GM23338 (cell line): Measurements from ENCODE around the gene XXYLT1. TPM values are rescaled to one million over a fixed set of nuclear protein-coding genes. Genes with fewer than 3 reads are reported as not detected.

Source experiments
- ATAC-seq: fragments of 200-7000 bp; cut with Tn5 transposase; 3 replicates; pipeline ENCODE4 v1.9.1; 2020
- DNase-seq: peaks from one replicate; pipeline ENCODE4 v3.0.0-alpha.2; 2015; ENCODE audit warnings: low spot score
- H2AFZ ChIP-seq: fragments of 200-600 bp; sonication (generic); 2 replicates; pipeline ENCODE4 v1.8.0; 2016; ENCODE audit warnings: antibody characterized with exemption, mild to moderate bottlenecking, moderate library complexity
- H3F3A ChIP-seq: fragments of 200-600 bp; sonication (generic); replicated peaks from 2 replicates; pipeline ENCODE4 v1.8.0; 2017; ENCODE audit warnings: antibody characterized with exemption, mixed run types, low read depth
- H3K27ac ChIP-seq: fragments of 200-600 bp; sonication (generic); 2 replicates; pipeline ENCODE4 v1.6.1; 2016; ENCODE audit warnings: low read depth
- H3K27me3 ChIP-seq: fragments of 200-600 bp; sonication (generic); 2 replicates; pipeline ENCODE4 v1.8.0; 2016; ENCODE audit warnings: mild to moderate bottlenecking, mixed run types, moderate library complexity; ENCODE audit not compliant: insufficient read depth
- H3K36me3 ChIP-seq: fragments of 200-600 bp; sonication (generic); 2 replicates; pipeline ENCODE4 v1.8.0; 2016; ENCODE audit warnings: mild to moderate bottlenecking; ENCODE audit not compliant: insufficient read depth
- H3K4me1 ChIP-seq: fragments of 200-600 bp; sonication (generic); 2 replicates; pipeline ENCODE4 v1.8.0; 2016; ENCODE audit warnings: mild to moderate bottlenecking, moderate library complexity; ENCODE audit not compliant: insufficient read depth
- H3K4me2 ChIP-seq: fragments of 200-600 bp; sonication (generic); 2 replicates; pipeline ENCODE4 v1.7.1; 2017; ENCODE audit warnings: mixed run types
- H3K4me3 ChIP-seq: fragments of 200-600 bp; sonication (generic); 2 replicates; pipeline ENCODE4 v1.6.1; 2016; ENCODE audit warnings: mixed run types
- H3K79me2 ChIP-seq: fragments of 200-600 bp; sonication (generic); replicated peaks from 2 replicates; pipeline ENCODE4 v1.8.0; 2017; ENCODE audit warnings: mild to moderate bottlenecking; ENCODE audit not compliant: insufficient read depth
- H3K9me2 ChIP-seq: fragments of 200-600 bp; sonication (generic); 2 replicates; pipeline ENCODE4 v1.8.0; 2017; ENCODE audit not compliant: insufficient read depth
- H4K20me1 ChIP-seq: fragments of 200-600 bp; sonication (generic); replicated peaks from 2 replicates; pipeline ENCODE4 v1.8.0; 2017; ENCODE audit warnings: mild to moderate bottlenecking; ENCODE audit not compliant: insufficient read depth
- H3K27ac Mint-ChIP-seq: 2 replicates; pipeline ENCODE4 v1.8.0; 2020; ENCODE audit warnings: inconsistent platforms, mild to moderate bottlenecking, moderate library complexity, mixed read lengths
- H3K27me3 Mint-ChIP-seq: 3 replicates; pipeline ENCODE4 v1.8.0; 2022; ENCODE audit warnings: low read depth, mild to moderate bottlenecking, moderate library complexity, mixed read lengths, inconsistent platforms; ENCODE audit not compliant: insufficient read depth, poor library complexity
- H3K36me3 Mint-ChIP-seq: 3 replicates; pipeline ENCODE4 v1.8.0; 2021; ENCODE audit warnings: low read depth, mild to moderate bottlenecking, inconsistent platforms, moderate library complexity, mixed read lengths
- H3K4me1 Mint-ChIP-seq: 3 replicates; pipeline ENCODE4 v1.8.0; 2020; ENCODE audit warnings: mild to moderate bottlenecking, inconsistent platforms, mixed read lengths
- H3K4me3 Mint-ChIP-seq: 3 replicates; pipeline ENCODE4 v1.8.0; 2021; ENCODE audit warnings: moderate library complexity, mild to moderate bottlenecking, inconsistent platforms, mixed read lengths
- H3K9me3 Mint-ChIP-seq: 3 replicates; pipeline ENCODE4 v1.8.0; 2020; ENCODE audit warnings: moderate library complexity, mild to moderate bottlenecking, inconsistent platforms, mixed read lengths
- CREB1 ChIP-seq: fragments of 250-450 bp; sonication (Bioruptor Pico); IDR thresholded peaks from 2 replicates; pipeline ENCODE4 v1.5.0; 2020; ENCODE audit warnings: low read depth, mild to moderate bottlenecking, moderate library complexity
- EZH2 ChIP-seq: fragments of 200-600 bp; sonication (generic); IDR thresholded peaks from one replicate; pipeline ENCODE4 v1.8.0; 2017; ENCODE audit warnings: antibody characterized with exemption, mild to moderate bottlenecking, low read depth; ENCODE audit not compliant: unreplicated experiment
- EZH2phosphoT487 ChIP-seq: fragments of 200-600 bp; sonication (generic); IDR thresholded peaks from one replicate; pipeline ENCODE4 v1.8.1; 2018; ENCODE audit warnings: antibody characterized with exemption; ENCODE audit not compliant: unreplicated experiment
- JUNB ChIP-seq: IDR thresholded peaks from one replicate; pipeline ENCODE4 v1.6.1; 2016; ENCODE audit warnings: antibody characterized with exemption; ENCODE audit not compliant: unreplicated experiment
- NANOG ChIP-seq: IDR thresholded peaks from 2 replicates; pipeline ENCODE4 v1.6.1; 2016; ENCODE audit warnings: antibody characterized with exemption, borderline replicate concordance
- POLR2AphosphoS5 ChIP-seq: IDR thresholded peaks from 2 replicates; pipeline ENCODE4 v1.6.1; 2016; ENCODE audit warnings: antibody characterized with exemption, low read depth
- STAT1 ChIP-seq: IDR thresholded peaks from one replicate; pipeline ENCODE4 v1.6.1; 2016; ENCODE audit warnings: antibody characterized with exemption; ENCODE audit not compliant: unreplicated experiment
- ZNF114 ChIP-seq: fragments of 250-450 bp; sonication (Bioruptor Pico); IDR thresholded peaks from 2 replicates; pipeline ENCODE4 v1.5.0; 2020; ENCODE audit warnings: mild to moderate bottlenecking, moderate library complexity
- ZNF331 ChIP-seq: fragments of 250-450 bp; sonication (Bioruptor Pico); IDR thresholded peaks from 2 replicates; pipeline ENCODE4 v1.5.0; 2020; ENCODE audit warnings: low read depth, mild to moderate bottlenecking, moderate library complexity
- polyA plus RNA-seq: library from polyadenylated mRNA; unstranded; fragments of >200 nt; fragmentation: Nextera tagmentation; extraction: Ambion mirVana; gene quantifications from 2 replicates; pipeline ENCODE4 v1.2.1, GENCODE V29; 2016
- total RNA-seq: library from RNA; depleted of rRNA; stranded (reverse); fragments of >200 nt; shearing (Covaris generic); gene quantifications from 2 replicates; pipeline ENCODE4 v1.2.3, GENCODE V29; 2014
- TF ChIP-seq, protein P1 (sequence below): fragments of 250-450 bp; sonication (Bioruptor Pico); IDR thresholded peaks from 2 replicates; pipeline ENCODE4 v1.5.0; 2020; ENCODE audit warnings: mild to moderate bottlenecking, moderate library complexity
- TF ChIP-seq, protein P2 (sequence below), 2 experiments: fragments of 200-600 bp in 1 of 2; sonication (generic) in 1 of 2; conservative IDR thresholded peaks; 2 replicates each; pipeline versions ENCODE4 v1.5.1 to v1.6.1; 2016 to 2017; ENCODE audit warnings: antibody characterized with exemption in 2 of 2, low read depth in 2 of 2, mild to moderate bottlenecking in 2 of 2, moderate library complexity in 1 of 2
- TF ChIP-seq, protein P3 (sequence below): IDR thresholded peaks from 2 replicates; pipeline ENCODE4 v1.6.1; 2016; ENCODE audit warnings: antibody characterized with exemption
- TF ChIP-seq, protein P4 (sequence below): IDR thresholded peaks from one replicate; pipeline ENCODE4 v1.6.1; 2018; ENCODE audit warnings: antibody characterized with exemption; ENCODE audit not compliant: unreplicated experiment

Gene XXYLT1
- total and polyA plus RNA-seq, 2 experiments from 2014 or later, result 13.5 to 34.8 TPM

DNA sequence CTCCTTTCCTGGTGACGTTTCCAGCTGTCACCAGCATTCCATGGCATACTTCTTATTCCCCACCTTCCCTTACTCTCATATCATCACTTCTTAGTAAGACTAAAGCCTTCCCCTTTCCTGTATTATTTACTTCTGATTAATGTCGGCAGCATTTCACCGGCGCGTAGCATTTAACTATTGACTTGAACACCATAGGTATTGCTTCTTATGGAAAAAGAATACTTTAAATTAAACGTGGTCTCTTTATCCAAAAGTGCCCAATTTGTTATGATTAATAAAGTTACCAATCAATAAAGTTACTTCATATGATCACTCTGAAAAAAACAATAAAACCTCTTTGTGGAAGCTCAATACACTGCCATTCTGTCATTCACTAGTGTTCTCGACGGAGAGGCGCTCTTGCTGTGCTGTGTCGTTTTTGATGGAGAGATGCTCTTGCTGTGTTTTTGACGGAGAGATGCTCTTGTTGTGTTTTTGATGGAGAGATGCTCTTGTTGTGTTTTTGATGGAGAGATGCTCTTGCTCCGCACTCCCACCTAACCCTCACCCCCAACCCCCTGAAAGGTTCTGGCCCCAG lies 165.0 kb downstream of the XXYLT1 start:
- peaks cover 5% of the 10 kb centered on the region; the same call in 2 of the 3 replicates for H3K36me3 Mint-ChIP-seq
- no peak for ATAC-seq
- Histone ChIP-seq H3K27me3 (no peaks in the 10 kb centered on the region), H3K4me3 (peak overlapping the region; percentile 27; the same call in 1 of the 2 replicates), H3F3A (no peaks in the 10 kb centered on the region; the same call in 1 of the 2 replicates), H3K4me1 (peaks cover 8% of the 10 kb centered on the region), H3K27ac (no peak overlapping the region), H3K4me2 (peak overlapping the region; percentile 55; the same call in 1 of the 2 replicates), H2AFZ (no peak overlapping the region), H3K79me2 (0 out of 2 replicates have a peak, but pooled peaks cover 4% of the 10 kb centered on the region), H4K20me1 (peaks cover 5% of the 10 kb centered on the region; the same call in 1 of the 2 replicates), H3K36me3 (no peaks in the 10 kb centered on the region), H3K9me2 (no peaks in the 10 kb centered on the region)
- H3K4me3 Mint-ChIP-seq, result peak overlapping the region; percentile 36
- peaks cover 12% of the 10 kb centered on the region for H3K27me3 Mint-ChIP-seq
- TF ChIP-seq ZNF331 (CRISPR knock-in tag) (no peak), EZH2phosphoT487 (no peak), JUNB (no peak), CREB1 (CRISPR knock-in tag) (no peak), POLR2AphosphoS5 (no peak), EZH2 (no peak), STAT1 (no peak), ZNF114 (CRISPR knock-in tag) (no peak), NANOG (no peak)
- TF ChIP-seq, protein P1, sequence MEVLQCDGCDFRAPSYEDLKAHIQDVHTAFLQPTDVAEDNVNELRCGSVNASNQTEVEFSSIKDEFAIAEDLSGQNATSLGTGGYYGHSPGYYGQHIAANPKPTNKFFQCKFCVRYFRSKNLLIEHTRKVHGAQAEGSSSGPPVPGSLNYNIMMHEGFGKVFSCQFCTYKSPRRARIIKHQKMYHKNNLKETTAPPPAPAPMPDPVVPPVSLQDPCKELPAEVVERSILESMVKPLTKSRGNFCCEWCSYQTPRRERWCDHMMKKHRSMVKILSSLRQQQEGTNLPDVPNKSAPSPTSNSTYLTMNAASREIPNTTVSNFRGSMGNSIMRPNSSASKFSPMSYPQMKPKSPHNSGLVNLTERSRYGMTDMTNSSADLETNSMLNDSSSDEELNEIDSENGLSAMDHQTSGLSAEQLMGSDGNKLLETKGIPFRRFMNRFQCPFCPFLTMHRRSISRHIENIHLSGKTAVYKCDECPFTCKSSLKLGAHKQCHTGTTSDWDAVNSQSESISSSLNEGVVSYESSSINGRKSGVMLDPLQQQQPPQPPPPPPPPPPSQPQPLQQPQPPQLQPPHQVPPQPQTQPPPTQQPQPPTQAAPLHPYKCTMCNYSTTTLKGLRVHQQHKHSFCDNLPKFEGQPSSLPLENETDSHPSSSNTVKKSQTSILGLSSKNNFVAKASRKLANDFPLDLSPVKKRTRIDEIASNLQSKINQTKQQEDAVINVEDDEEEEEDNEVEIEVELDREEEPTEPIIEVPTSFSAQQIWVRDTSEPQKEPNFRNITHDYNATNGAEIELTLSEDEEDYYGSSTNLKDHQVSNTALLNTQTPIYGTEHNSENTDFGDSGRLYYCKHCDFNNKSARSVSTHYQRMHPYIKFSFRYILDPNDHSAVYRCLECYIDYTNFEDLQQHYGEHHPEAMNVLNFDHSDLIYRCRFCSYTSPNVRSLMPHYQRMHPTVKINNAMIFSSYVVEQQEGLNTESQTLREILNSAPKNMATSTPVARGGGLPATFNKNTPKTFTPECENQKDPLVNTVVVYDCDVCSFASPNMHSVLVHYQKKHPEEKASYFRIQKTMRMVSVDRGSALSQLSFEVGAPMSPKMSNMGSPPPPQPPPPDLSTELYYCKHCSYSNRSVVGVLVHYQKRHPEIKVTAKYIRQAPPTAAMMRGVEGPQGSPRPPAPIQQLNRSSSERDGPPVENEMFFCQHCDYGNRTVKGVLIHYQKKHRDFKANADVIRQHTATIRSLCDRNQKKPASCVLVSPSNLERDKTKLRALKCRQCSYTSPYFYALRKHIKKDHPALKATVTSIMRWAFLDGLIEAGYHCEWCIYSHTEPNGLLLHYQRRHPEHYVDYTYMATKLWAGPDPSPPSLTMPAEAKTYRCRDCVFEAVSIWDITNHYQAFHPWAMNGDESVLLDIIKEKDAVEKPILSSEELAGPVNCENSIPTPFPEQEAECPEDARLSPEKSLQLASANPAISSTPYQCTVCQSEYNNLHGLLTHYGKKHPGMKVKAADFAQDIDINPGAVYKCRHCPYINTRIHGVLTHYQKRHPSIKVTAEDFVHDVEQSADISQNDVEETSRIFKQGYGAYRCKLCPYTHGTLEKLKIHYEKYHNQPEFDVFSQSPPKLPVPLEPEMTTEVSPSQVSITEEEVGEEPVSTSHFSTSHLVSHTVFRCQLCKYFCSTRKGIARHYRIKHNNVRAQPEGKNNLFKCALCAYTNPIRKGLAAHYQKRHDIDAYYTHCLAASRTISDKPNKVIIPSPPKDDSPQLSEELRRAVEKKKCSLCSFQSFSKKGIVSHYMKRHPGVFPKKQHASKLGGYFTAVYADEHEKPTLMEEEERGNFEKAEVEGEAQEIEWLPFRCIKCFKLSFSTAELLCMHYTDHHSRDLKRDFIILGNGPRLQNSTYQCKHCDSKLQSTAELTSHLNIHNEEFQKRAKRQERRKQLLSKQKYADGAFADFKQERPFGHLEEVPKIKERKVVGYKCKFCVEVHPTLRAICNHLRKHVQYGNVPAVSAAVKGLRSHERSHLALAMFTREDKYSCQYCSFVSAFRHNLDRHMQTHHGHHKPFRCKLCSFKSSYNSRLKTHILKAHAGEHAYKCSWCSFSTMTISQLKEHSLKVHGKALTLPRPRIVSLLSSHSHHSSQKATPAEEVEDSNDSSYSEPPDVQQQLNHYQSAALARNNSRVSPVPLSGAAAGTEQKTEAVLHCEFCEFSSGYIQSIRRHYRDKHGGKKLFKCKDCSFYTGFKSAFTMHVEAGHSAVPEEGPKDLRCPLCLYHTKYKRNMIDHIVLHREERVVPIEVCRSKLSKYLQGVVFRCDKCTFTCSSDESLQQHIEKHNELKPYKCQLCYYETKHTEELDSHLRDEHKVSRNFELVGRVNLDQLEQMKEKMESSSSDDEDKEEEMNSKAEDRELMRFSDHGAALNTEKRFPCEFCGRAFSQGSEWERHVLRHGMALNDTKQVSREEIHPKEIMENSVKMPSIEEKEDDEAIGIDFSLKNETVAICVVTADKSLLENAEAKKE (CRISPR knock-in tag), result no peak
- TF ChIP-seq, protein P2, sequence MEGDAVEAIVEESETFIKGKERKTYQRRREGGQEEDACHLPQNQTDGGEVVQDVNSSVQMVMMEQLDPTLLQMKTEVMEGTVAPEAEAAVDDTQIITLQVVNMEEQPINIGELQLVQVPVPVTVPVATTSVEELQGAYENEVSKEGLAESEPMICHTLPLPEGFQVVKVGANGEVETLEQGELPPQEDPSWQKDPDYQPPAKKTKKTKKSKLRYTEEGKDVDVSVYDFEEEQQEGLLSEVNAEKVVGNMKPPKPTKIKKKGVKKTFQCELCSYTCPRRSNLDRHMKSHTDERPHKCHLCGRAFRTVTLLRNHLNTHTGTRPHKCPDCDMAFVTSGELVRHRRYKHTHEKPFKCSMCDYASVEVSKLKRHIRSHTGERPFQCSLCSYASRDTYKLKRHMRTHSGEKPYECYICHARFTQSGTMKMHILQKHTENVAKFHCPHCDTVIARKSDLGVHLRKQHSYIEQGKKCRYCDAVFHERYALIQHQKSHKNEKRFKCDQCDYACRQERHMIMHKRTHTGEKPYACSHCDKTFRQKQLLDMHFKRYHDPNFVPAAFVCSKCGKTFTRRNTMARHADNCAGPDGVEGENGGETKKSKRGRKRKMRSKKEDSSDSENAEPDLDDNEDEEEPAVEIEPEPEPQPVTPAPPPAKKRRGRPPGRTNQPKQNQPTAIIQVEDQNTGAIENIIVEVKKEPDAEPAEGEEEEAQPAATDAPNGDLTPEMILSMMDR (conservative IDR thresholded peaks at IDR 0.05; ENCODE audit: low read depth in 2 of 2), result no peak
- TF ChIP-seq, protein P3, sequence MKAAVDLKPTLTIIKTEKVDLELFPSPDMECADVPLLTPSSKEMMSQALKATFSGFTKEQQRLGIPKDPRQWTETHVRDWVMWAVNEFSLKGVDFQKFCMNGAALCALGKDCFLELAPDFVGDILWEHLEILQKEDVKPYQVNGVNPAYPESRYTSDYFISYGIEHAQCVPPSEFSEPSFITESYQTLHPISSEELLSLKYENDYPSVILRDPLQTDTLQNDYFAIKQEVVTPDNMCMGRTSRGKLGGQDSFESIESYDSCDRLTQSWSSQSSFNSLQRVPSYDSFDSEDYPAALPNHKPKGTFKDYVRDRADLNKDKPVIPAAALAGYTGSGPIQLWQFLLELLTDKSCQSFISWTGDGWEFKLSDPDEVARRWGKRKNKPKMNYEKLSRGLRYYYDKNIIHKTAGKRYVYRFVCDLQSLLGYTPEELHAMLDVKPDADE, result no peak
- TF ChIP-seq, protein P4, sequence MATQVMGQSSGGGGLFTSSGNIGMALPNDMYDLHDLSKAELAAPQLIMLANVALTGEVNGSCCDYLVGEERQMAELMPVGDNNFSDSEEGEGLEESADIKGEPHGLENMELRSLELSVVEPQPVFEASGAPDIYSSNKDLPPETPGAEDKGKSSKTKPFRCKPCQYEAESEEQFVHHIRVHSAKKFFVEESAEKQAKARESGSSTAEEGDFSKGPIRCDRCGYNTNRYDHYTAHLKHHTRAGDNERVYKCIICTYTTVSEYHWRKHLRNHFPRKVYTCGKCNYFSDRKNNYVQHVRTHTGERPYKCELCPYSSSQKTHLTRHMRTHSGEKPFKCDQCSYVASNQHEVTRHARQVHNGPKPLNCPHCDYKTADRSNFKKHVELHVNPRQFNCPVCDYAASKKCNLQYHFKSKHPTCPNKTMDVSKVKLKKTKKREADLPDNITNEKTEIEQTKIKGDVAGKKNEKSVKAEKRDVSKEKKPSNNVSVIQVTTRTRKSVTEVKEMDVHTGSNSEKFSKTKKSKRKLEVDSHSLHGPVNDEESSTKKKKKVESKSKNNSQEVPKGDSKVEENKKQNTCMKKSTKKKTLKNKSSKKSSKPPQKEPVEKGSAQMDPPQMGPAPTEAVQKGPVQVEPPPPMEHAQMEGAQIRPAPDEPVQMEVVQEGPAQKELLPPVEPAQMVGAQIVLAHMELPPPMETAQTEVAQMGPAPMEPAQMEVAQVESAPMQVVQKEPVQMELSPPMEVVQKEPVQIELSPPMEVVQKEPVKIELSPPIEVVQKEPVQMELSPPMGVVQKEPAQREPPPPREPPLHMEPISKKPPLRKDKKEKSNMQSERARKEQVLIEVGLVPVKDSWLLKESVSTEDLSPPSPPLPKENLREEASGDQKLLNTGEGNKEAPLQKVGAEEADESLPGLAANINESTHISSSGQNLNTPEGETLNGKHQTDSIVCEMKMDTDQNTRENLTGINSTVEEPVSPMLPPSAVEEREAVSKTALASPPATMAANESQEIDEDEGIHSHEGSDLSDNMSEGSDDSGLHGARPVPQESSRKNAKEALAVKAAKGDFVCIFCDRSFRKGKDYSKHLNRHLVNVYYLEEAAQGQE, result no peak
- no peaks in the 10 kb centered on the region for H3K9me3 Mint-ChIP-seq
- peaks cover 27% of the 10 kb centered on the region for H3K4me1 Mint-ChIP-seq
- no peak overlapping the region for H3K27ac Mint-ChIP-seq
- no peak for DNase-seq
